ENCODE results near the gene NRAP. TPM values are rescaled to one million over a fixed set of nuclear protein-coding genes. Genes with fewer than 3 reads are reported as not detected.

Gene NRAP
- polyA plus RNA-seq, 1 donor from 2014 or later: not detected

DNA sequence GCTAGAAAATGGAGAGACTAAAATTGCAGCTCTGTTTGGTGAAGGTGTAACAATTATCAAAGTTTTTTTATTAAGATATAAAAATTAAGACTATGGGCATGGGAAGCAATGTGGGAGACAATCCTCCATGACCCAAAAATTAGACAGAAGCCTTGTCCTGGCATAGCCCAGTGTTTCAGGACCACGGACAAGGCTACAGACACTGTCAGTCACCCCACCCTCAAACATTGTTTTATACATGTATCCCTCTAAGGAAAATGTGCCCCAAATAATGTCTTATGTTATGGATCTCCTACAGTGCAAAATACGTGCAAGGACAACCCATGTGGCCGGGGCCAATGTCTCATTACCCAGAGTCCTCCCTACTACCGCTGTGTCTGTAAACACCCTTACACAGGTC, 87.0 kb downstream of the NRAP start:
- Histone ChIP-seq H4K20me1 (ENCODE audit: insufficient read depth) (no peaks in the 10 kb centered on the region), H3K9ac (ENCODE audit: low read length) (no peak overlapping the region), H3K9me2 (ENCODE audit: insufficient read depth, low read length) (no peaks in the 10 kb centered on the region), H3K9me3 (ENCODE audit: low read length) (no peaks in the 10 kb centered on the region), H3K4me3 (ENCODE audit: low read length) (no peak overlapping the region), H2AFZ (ENCODE audit: low read depth, low read length) (no peak overlapping the region), H3K27ac (ENCODE audit: low read length) (no peak overlapping the region), H3F3A (ENCODE audit: insufficient read depth, low read length, poor library complexity, severe bottlenecking) (no peaks in the 10 kb centered on the region), H3K79me2 (replicated peaks; ENCODE audit: insufficient read depth, low read length) (no peaks in the 10 kb centered on the region), H3K27me3 (ENCODE audit: insufficient read depth, low read depth, low read length) (no peaks in the 10 kb centered on the region), H3K36me3 (ENCODE audit: insufficient read depth, low read length) (no peaks in the 10 kb centered on the region), H3K4me2 (ENCODE audit: low read length) (no peak overlapping the region)
- TF ChIP-seq, protein P1, sequence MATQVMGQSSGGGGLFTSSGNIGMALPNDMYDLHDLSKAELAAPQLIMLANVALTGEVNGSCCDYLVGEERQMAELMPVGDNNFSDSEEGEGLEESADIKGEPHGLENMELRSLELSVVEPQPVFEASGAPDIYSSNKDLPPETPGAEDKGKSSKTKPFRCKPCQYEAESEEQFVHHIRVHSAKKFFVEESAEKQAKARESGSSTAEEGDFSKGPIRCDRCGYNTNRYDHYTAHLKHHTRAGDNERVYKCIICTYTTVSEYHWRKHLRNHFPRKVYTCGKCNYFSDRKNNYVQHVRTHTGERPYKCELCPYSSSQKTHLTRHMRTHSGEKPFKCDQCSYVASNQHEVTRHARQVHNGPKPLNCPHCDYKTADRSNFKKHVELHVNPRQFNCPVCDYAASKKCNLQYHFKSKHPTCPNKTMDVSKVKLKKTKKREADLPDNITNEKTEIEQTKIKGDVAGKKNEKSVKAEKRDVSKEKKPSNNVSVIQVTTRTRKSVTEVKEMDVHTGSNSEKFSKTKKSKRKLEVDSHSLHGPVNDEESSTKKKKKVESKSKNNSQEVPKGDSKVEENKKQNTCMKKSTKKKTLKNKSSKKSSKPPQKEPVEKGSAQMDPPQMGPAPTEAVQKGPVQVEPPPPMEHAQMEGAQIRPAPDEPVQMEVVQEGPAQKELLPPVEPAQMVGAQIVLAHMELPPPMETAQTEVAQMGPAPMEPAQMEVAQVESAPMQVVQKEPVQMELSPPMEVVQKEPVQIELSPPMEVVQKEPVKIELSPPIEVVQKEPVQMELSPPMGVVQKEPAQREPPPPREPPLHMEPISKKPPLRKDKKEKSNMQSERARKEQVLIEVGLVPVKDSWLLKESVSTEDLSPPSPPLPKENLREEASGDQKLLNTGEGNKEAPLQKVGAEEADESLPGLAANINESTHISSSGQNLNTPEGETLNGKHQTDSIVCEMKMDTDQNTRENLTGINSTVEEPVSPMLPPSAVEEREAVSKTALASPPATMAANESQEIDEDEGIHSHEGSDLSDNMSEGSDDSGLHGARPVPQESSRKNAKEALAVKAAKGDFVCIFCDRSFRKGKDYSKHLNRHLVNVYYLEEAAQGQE (IDR thresholded peaks at IDR 0.05; ENCODE audit: borderline replicate concordance): no peak

DNA sequence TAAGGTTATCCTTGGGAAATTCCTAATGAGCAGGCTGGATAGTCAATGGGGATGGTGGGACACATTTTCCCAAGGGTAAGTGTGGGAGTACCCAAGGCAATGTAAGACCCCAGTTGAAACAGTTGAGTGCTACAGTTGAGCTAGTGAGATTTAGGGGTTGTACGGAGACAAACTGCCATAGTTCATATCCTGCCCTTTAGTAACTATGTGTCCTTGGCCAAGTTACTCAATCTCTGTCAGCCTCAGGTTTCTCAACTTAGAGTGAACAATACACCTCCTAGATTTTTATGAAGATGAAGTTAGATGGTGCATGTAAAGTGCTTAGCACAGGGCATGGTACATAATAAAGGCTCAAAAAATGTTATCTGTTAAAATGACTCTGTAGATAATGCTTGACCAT, 90.5 kb downstream of the NRAP start:
- H3F3A ChIP-seq (ENCODE audit: insufficient read depth, low read length, poor library complexity, severe bottlenecking): no peaks in the 10 kb centered on the region
- no peaks in the 10 kb centered on the region for H4K20me1 ChIP-seq (ENCODE audit: insufficient read depth)
- H3K9ac ChIP-seq (ENCODE audit: low read length): no peak overlapping the region
- H3K9me2 ChIP-seq (ENCODE audit: insufficient read depth, low read length): no peaks in the 10 kb centered on the region
- H3K9me3 ChIP-seq (ENCODE audit: low read length): no peaks in the 10 kb centered on the region
- H2AFZ ChIP-seq (ENCODE audit: low read depth, low read length): no peak overlapping the region
- no peaks in the 10 kb centered on the region for H3K27me3 ChIP-seq (ENCODE audit: insufficient read depth, low read depth, low read length)
- no peak overlapping the region for H3K4me2 ChIP-seq (ENCODE audit: low read length)
- no peak overlapping the region for H3K4me3 ChIP-seq (ENCODE audit: low read length)
- H3K79me2 ChIP-seq (replicated peaks; ENCODE audit: insufficient read depth, low read length): no peaks in the 10 kb centered on the region
- H3K27ac ChIP-seq (ENCODE audit: low read length): no peak overlapping the region
- TF ChIP-seq EZH2 (IDR thresholded peaks at IDR 0.05; ENCODE audit: borderline replicate concordance, insufficient read depth, low read length, poor library complexity, severe bottlenecking) (no peak), POLR2AphosphoS5 (IDR thresholded peaks at IDR 0.05) (no peak), RAD21 (conservative IDR thresholded peaks at IDR 0.05) (no peak), TAF1 (IDR thresholded peaks at IDR 0.05; ENCODE audit: low read depth) (no peak), MXI1 (conservative IDR thresholded peaks at IDR 0.05; ENCODE audit: poor library complexity, severe bottlenecking) (no peak), SMC3 (conservative IDR thresholded peaks at IDR 0.05; ENCODE audit: poor library complexity) (no peak), EP300 (conservative IDR thresholded peaks at IDR 0.05; ENCODE audit: poor library complexity, severe bottlenecking) (no peak)
- TF ChIP-seq, protein P1 (IDR thresholded peaks at IDR 0.05; ENCODE audit: borderline replicate concordance): no peak
- TF ChIP-seq, protein P2, sequence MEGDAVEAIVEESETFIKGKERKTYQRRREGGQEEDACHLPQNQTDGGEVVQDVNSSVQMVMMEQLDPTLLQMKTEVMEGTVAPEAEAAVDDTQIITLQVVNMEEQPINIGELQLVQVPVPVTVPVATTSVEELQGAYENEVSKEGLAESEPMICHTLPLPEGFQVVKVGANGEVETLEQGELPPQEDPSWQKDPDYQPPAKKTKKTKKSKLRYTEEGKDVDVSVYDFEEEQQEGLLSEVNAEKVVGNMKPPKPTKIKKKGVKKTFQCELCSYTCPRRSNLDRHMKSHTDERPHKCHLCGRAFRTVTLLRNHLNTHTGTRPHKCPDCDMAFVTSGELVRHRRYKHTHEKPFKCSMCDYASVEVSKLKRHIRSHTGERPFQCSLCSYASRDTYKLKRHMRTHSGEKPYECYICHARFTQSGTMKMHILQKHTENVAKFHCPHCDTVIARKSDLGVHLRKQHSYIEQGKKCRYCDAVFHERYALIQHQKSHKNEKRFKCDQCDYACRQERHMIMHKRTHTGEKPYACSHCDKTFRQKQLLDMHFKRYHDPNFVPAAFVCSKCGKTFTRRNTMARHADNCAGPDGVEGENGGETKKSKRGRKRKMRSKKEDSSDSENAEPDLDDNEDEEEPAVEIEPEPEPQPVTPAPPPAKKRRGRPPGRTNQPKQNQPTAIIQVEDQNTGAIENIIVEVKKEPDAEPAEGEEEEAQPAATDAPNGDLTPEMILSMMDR (IDR thresholded peaks at IDR 0.05; ENCODE audit: poor library complexity, severe bottlenecking): no peak
- no peaks in the 10 kb centered on the region for H3K36me3 ChIP-seq (ENCODE audit: insufficient read depth, low read length)

All from neural cell (in vitro differentiated cells).